DMS 273 (cell line): Measurements from ENCODE around the gene LAMP1.
"Not testable (repeated sequence)": the region's sequence is repeated elsewhere in the genome, so short reads cannot be mapped to it uniquely, and the experiment has no call there.

ENCODE experiments used
- DNase-seq: peaks from one replicate; lab custom pipeline; 2025; ENCODE audit not compliant: unreplicated experiment; lab: John Stamatoyannopoulos, UW

The LAMP1 gene, protein sequence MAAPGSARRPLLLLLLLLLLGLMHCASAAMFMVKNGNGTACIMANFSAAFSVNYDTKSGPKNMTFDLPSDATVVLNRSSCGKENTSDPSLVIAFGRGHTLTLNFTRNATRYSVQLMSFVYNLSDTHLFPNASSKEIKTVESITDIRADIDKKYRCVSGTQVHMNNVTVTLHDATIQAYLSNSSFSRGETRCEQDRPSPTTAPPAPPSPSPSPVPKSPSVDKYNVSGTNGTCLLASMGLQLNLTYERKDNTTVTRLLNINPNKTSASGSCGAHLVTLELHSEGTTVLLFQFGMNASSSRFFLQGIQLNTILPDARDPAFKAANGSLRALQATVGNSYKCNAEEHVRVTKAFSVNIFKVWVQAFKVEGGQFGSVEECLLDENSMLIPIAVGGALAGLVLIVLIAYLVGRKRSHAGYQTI

DNA sequence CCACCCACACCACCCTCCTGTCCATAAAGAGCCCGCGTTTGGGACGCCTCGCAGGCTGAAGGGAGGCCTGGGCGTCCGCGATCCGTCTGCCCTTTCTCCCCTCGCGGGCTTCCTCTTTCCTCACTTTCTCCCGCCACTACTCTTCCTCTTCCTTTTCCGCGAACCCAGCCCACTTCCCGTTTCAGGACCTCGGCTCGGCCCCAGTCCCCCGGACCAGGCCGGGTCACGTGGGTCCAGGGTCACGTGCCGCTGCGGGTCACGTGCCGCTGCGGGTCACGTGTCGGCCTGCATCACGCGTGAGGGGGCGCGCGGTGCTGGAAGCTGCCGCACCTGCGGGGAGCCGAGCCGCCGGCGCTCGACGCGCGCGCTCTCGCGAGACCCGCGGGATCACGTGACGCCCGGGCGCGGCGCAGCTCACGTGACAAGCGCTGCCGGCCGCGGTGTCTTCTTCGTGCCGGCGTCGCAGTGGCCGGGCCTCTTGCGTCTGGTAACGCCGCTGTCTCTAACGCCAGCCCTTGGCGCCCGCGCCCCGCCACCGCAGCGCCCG lies at the start of gene LAMP1:
Gene LAMP1, plus strand, starts transcription at position 417 of the 547 bp plus-strand sequence. CDS start 196 bp downstream, outside the sequence.
- peak; percentile 98 for DNase-seq

DNA sequence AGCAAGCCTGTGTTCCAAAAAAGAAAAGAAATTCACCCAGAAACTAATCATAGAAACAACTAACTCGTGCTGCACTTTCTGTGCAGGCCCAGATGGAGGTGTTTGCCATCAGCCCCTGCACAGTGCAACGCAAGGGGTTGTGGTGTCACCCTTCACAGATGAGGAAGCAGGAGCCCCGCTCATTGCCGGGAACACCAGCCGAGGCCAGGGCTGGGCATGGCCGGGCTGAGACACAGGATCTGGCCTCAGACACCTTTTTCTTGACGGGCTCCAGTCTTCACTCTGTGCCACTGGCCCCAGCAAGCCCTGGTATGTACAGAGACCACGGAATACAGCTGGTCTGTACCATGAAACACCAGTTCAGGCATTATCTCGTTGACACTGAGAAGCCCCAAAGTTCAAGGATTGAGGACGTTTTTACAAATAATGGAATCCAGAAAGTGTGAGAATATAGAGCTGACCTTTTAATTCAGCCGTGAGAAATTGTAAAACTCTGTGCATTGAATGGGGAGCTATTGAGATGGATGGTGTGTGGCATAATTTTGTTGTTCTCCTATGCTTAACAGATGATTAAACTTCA lies 44.4 kb upstream of the LAMP1 start:
- no peak for DNase-seq

DNA sequence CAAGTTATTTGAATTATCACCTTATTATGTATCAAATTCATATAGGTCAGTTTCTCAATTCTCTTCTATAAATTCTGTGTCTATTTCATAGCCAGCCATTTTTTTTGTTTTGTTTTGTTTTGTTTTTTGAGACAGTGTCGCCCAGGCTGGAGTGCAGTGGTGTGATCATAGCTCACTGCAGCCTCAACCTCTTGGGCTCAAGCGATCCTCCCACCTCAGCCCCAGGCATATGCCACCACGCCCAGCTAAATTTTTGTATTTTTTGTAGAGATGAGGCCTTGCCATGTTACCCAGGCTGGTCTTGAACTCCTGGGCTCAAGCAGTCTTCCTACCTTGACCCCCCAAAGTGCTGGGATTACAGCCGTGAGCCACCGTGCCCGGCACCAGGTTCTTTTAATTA lies 39.1 kb upstream of the LAMP1 start:
- not testable (repeated sequence) for DNase-seq

DNA sequence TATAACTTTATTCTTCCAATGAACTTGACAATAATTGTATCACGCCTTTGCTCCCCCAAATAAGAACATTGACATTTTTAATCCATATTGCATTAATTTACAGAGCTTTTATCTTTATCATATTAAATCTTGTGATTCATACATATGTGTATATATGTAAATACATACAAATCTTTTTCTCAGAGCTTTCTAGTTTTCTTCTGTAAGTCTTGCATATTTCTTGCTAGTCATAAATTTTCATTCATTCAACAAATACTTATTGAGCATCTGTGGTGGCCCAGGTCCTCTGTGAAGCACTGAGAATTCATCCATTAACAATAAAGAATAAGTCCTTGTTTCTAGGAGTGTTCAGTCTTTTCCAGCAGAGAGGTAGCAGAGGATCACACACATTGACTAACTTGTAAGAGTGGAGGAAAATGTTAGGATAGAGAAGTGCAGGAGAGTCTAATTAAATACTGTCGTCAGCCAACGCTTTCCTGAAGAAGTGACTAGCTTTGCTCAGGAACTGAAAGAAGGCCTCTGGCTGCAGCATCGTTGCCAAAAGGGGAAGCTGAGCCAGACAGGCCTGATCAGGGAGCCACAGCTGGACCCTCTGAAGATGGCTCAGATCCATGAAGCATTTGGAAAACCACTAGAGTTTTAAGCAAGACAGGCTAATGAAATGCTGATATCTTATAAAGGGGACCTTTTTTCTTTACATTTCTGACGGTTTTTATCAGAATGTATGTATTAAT lies 38.6 kb upstream of the LAMP1 start:
- no peak for DNase-seq

DNA sequence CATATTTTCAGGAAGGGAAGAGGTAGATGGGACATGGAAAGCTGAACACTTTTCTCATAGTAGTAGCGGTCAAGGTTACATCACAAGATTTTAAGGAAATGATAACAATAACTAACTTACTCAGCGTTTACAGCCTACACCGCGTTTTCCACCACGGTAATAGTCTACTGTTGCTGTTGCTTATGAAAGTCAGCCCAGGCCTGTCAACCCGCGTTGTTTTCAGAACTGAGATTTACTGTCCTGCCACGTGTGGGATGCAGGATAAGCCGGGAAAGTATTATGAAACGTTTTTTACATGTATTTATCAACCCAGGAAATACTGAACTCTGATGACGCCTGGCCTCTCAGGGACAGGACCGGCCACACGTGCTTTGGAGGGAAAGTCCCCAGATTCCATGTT lies 36.0 kb upstream of the LAMP1 start:
- DNase-seq, result no peak

DNA sequence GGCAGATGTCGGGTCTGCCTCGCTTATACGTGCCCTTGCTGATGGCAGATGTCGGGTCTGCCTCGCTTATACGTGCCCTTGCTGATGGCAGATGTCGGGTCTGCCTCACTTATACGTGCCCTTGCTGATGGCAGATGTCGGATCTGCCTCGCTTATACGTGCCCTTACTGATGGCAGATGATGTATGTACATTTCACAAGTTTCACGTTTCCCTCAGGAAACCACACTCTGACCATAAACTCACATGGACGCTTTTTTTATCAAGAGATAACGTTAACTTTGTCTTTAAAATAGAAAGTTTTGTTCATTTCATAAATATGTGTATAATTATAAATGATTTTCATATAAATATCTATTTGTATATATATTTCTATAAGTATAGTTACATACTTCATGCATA lies 34.0 kb upstream of the LAMP1 start:
- DNase-seq, result not testable (repeated sequence)

DNA sequence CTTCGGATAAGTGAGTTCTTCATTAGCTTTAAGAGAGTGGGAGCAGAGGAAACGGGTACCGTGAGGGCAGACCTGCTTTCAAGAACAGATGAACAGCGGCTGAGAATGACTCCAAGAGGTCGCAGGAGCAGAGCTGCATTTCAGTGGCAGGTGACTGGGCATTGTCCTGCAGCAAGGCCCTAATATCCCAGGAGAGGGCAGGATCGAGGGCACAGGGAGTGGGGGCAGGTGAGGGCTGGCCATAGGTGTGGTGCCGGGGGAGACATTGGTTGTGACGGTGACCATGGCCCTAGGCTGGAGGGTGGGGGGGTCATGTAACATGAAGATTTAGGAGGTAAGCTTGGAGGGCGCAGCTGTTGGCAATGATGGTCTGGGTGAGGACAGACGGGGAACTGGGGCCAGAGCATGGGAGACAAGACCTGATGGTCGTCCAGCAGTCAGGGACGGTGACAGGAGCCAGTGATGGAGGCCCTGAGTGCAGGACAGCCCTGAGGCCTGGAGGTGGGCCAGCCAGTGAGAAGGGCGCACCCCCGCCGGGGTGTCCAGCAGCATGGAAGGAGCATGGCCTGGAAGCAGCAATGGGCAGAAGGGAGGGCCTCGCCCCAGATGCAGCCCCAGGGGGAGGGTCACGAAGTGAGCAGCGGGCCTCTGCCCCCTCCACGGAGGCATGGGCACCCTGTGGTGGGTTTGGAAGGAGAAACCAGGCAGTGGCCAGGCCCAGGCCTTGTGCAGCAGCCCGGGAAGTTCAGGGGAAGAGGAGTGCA lies 29.2 kb upstream of the LAMP1 start:
- no peak for DNase-seq

DNA sequence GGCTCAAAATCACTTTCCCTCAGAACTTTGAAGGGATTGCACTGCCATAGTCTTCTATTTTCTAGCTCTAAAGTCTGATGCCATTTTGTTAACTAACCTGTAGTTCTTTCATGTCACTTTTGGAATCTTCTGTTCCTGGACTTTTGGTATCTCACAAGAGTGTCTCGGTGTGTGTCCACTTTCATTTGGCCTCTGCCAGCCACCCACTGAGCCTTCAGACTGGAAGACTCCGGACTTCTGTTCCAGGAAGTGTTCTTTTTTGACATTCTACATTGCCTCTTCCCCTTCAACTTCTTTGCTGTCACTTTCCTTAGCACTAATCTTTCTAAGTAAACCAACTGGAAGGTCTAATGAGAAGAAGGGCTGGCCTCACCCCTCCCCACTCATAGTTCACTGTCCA lies 25.0 kb upstream of the LAMP1 start:
- no peak for DNase-seq

DNA sequence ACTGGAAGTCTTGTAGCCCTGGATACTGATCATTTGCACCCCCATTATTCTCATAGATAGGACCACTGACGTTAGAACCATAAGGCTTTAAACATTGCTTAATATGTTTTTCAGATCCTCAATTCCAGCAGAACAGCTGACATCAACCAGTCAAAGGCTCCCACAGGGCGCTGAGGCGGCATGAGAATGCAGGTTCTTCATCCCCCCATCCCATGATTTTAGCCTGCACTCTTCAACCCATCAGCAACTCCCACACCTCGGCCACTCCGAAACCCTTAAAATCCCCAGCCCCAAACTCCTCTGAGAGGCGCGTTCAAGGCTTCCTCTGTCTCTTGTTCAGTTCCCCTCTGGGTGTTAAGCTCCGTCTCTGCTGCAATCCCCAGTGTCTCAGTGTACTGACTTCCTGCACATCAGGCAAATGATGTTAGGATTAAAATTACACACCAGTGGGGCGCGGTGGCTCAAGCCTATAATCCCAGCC lies 24.3 kb upstream of the LAMP1 start:
- DNase-seq, result no peak

DNA sequence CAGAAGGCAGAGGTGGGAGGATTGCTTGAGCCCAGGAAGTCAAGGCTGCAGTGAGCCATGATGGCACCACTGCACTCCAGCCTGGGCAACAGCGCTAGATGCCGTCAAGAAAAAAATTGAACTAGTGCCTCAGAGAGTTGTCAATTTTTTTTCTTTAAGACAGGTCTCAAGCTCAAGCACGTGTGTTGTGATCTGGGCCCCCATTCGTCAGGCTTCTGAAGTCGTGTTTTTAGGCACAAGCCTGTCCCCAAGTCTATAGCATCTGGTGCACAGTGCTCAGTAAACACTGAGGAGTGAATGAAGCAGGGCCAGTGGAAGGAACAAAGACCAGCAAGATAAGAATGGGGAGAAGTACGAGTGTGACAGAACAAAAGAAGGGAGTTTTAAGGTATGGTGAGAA lies 23.7 kb upstream of the LAMP1 start:
- no peak for DNase-seq

DNA sequence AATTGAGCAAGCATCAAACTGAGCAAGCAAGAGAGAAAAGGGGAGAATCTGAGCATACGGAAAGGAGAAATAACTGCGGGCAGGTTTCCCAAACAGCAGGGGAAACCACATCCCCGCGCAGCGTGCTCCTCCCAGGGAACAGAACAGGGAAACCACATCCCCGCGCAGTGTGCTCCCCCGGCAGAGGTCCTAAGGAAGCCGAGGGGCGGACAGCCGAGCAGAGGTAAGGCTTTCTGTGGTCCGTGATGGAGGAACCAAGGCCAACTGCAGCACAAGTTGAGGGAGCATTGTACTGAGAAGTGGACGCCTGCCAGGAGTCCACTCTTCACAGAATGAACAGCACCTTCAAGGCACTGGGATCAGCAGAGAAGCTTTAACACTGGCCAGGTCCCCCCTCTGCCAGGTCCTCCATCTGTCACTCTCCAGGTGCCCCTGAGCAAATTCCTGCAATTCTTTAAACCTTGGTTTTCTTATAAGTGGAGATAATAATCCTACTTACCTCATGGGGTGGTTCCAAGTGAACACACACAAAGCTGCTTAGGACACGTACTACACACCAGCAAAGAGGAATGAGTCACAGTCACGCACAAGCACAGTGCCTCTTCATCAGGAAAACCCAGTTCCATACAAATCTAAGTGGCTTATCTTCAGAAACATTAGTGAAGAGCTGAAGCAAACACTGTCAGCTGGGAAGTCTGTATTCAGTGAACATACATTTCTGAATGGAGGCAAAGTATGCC lies 23.0 kb upstream of the LAMP1 start:
- no peak for DNase-seq

DNA sequence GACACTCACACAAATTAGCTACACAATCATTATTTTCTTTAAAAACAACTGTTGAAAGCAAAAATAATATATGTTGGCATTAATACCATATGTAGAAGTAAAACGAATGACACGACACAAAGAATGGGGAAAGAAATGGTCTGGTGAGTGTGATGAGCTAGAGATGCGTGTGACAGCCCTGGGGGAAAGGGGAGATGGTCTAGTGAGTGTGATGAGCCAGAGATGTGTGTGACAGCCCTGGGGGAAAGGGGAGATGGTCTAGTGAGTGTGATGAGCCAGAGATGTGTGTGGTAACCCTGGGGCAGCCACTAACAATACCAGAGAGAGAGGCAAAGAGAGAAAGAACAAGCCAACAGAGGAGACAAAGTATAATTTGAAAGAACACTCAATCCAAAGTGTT lies 22.3 kb upstream of the LAMP1 start:
- no peak for DNase-seq

DNA sequence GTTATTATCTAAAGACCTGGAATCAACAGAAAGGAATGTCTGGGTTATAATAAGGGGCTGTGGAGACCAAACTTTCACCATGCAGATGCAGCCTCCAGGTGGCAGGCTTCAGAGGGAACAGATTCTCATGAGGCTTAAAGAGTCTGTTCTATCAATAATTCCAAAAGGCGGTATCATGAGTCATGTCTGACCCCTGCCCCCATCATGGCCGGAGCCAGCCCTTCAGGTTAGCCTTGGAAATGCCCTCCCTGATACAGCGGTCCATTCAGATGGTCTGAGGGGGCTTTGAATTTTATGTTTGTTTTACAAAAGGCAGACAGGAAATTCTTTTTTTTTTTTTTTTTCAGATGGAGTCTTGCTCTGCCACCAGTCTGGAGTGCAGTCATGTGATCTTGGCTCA lies 21.7 kb upstream of the LAMP1 start:
- DNase-seq, result peak; percentile 69

DNA sequence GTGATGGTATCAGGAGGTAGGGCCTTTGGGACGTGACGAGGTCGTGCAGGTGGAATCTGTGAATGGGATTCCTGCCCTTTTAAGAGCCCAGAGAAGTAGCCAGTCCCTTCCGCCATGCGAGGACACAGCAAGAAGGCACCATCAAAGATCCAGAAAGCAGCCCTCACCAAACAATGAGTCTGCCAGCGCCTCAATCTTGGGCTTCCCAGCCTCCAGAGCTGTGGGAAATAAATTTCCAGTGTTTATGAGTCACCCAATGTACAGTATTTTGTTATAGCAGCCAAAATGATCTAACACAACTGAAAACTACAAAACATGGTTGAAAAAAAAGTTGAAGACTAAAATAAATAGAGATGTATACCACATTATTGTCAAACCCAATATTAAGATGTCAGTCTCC lies 16.9 kb upstream of the LAMP1 start:
- DNase-seq, result no peak

DNA sequence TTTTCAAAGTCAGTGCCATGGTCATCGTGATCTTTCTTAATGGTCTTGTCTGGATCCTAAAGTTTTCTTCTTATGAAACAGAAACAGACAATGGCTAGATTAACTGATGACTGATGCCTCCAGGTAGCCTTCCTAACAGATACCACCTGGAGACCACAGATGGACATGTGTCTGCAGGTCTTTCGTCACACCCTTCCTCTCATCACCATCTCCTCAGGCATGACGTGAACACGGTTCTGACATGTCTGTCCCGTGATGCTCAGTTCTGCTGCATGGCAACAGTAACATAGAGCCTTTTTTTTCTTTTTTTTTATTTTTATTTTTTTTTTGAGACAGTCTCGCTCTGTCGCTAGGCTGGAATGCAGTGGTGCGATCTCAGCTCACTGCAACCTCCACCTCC lies 13.1 kb upstream of the LAMP1 start:
- no peak for DNase-seq

DNA sequence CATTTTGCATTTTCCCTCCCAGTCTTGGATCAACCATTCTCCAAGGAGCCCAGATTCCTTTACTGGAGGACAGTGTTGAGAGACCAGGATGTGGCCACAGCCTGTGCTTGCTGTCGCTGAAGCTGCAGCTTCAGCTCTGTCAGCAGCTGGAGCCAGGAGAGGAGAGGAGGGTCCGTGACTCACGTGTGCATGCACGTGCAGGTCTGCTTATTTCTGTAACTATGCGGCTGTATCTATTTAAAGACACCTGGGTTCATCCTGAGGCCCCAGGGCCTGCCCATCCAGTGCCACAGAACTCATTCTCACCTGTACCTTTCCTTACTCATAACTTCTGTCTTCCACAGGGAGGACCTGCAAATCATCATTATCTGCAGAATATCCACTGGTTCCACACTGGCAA lies 8.2 kb upstream of the LAMP1 start:
- DNase-seq, result no peak

DNA sequence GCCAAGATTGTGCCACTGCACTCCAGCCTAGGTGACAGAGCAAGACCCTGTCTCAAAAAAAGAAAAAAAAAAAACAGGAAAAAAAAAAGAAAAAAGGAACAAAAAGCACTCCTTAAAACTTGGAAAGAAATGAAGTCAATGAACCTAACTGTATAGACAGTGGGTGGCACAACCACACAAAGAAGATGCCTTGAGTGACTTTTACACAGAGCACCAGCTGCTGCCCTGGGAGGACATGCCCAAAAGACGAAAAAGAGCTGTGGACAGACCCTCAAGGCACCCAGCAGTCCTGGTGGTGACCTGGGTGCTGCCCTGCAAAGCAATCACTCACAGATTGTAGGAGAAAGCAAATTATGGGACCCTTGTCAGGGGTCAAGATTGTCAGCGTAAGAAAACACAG lies 5.9 kb upstream of the LAMP1 start:
- no peak for DNase-seq

DNA sequence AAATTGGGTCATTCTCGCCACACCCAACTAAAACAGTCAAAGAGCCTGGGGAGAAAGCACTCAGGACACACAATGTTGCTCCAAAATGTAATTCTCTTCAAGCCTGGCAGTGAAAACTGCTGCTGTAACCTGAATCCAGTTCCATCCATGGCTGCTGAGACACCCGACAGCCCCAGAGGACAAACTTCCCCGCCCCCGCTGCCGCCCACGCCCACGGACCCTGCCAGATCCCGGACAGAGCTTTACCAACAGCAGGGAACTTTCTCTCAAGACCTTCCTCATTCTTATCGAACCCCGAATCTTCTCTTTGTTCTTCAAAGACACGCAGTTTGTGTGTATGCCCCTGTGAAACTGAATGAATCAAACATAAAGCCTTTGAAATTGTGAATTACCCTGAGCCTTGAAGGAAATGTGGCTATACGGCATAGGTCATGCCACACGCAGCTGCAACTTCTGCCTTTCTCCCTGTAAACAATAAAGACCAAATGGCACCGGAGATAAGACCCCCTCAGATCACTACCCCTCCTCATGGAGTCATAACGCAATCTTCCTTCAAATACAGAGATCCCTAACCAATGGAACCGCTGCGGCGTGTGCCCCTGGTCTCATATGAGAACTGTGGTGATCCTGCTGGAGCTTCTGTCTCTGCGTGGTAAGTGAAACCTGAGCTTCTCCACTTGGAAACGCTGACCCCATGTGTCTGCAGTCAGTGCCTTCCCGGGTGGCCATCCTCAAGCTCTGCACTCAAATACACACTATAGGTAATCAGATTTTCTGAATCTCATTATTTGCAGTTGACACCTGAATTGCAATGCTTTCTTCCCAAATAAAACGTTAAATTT lies 4.8 kb upstream of the LAMP1 start:
- DNase-seq, result peak; percentile 46

DNA sequence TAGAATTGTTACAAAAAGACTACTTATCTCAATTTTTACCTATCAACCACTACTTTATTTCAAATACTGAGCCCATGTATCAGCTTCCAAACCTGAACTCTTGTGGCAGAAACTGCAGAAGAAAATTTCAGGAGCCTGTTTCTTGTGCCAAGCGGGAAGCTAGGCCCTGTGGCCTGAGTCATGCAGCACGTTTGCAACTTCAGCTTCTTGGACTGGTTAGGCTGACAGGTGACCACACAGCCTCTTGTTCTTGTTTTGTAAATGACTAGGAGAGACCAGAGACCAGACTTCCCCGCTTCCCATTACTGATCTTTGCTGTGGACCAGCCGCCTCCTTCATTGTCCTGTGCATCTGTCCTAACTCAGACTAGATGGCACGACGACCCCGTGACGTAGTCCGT lies 3.4 kb upstream of the LAMP1 start:
- no peak for DNase-seq
